Testis (tissue), 2 donors: ENCODE measurements around the gene THPO.

Experiments used
- CTCF ChIP-seq, 3 experiments: fragments of 450-650 bp in 2 of 3; fragments of 200-600 bp in 1 of 3; sonication (generic) in 1 of 3; IDR thresholded peaks; one replicate each; pipeline ENCODE4 v1.5.1; 2016 to 2019; ENCODE audit warnings: antibody characterized with exemption in 3 of 3, mild to moderate bottlenecking in 2 of 3, moderate library complexity in 1 of 3
- POLR2A ChIP-seq: fragments of 450-650 bp; IDR thresholded peaks from one replicate; pipeline ENCODE4 v1.6.1; 2017; ENCODE audit warnings: antibody characterized with exemption, mild to moderate bottlenecking, moderate library complexity

DNA sequence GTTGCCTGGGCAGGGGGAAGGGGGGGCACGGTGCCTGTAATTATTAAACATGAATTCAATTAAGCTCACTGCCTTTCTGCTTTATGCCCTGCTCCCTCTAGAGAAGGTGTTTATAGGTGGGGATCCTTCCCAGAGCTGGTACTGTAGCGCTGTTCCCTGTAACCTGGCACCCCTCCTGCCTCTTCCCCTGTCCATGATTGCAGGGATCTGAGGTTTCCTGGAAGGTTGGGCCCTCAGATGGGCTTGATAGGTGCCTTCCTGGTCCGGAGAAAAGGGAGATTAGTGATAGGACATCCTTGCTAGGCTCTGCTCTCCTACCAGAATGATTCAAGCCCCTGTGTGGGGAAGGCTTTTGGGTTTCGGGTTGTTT lies 42.7 kb downstream of the THPO start:
- TF ChIP-seq CTCF (IDR thresholded peaks at IDR 0.05), result no peak
- no peak for TF ChIP-seq POLR2A
